ENCODE data around the gene PMFBP1. TPM values are rescaled to one million over a fixed set of nuclear protein-coding genes. Genes with fewer than 3 reads are reported as not detected.

PMFBP1 gene
- total RNA-seq, 1 experiment from 2014 or later: not detected

- H3K9me3 ChIP-seq: no peaks in the 10 kb centered on the region
- DNase-seq: peak; percentile 26
- no peak overlapping the region for H3K4me3 ChIP-seq
- no peaks in the 10 kb centered on the region for H3K27me3 ChIP-seq
- H3K36me3 ChIP-seq: no peaks in the 10 kb centered on the region
Observed at GRCh38 chr16:72124761-72125634, 47.0 kb downstream of the PMFBP1 start.

DNA sequence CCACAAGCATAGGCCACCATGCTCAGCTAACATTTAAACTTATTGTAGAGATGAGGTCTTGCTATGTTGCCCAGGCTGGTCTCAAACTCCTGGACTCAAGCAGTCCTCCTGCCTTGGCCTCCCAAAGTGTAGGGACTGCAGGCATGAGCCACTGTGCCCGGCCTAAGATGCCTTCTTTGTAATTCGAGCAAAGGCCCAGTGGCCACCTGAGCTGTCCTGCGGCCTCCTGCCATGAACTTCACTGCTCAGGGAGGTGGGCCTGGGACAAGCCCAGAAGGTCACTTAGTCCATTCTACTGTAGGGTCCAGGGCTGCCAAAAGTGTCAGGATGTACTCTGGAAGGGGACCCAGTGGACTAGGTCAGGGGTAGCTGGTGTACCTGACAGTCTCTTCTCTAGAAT is 47.8 kb downstream of the PMFBP1 start:
- H3K27me3 ChIP-seq: no peaks in the 10 kb centered on the region
- DNase-seq: no peak
- H3K4me3 ChIP-seq: no peak overlapping the region
- no peaks in the 10 kb centered on the region for H3K9me3 ChIP-seq
- H3K36me3 ChIP-seq: no peaks in the 10 kb centered on the region

- Histone ChIP-seq H3K36me3 (no peaks in the 10 kb centered on the region), H3K27me3 (no peaks in the 10 kb centered on the region), H3K4me3 (no peak overlapping the region), H3K9me3 (no peaks in the 10 kb centered on the region)
- DNase-seq: no peak
Observed at GRCh38 chr16:72123426-72123825, 48.5 kb downstream of the PMFBP1 start.

- H3K4me3 ChIP-seq: no peak overlapping the region
- DNase-seq: no peak
- no peaks in the 10 kb centered on the region for H3K27me3 ChIP-seq
Observed at GRCh38 chr16:72122916-72123315, 49.0 kb downstream of the PMFBP1 start.

DNA sequence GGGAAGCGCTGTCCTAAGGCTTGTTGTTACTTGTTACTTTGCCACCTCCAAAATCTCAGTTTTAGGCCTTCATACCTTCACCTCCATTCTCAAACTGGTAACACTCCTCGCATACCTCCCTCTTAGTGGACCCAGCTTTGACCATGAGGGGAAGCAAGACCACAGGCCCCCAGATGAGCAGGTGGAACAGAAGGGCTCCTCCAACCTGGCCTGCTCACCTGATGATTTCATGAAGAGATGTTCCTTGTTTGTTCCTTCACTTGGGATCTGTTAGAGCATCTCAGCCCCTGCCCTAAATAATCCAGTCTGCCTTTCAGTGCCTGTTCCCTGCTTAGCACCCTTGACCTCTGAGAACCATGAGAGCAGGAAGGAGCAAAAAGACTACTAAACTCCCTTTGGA is 49.6 kb downstream of the PMFBP1 start:
- H3K36me3 ChIP-seq: no peaks in the 10 kb centered on the region
- H3K4me3 ChIP-seq: no peak overlapping the region
- no peak for DNase-seq
- no peaks in the 10 kb centered on the region for H3K27me3 ChIP-seq
- H3K9me3 ChIP-seq: no peaks in the 10 kb centered on the region

More at GRCh38 chr16:72122916-72123315, 49.0 kb downstream of the PMFBP1 start:
- Histone ChIP-seq H3K9me3 (no peaks in the 10 kb centered on the region), H3K36me3 (no peaks in the 10 kb centered on the region)

- no peaks in the 10 kb centered on the region for H3K9me3 ChIP-seq
- no peak for DNase-seq
- no peaks in the 10 kb centered on the region for H3K27me3 ChIP-seq
- no peaks in the 10 kb centered on the region for H3K36me3 ChIP-seq
- no peak overlapping the region for H3K4me3 ChIP-seq
Observed at GRCh38 chr16:72120026-72120425, 51.9 kb downstream of the PMFBP1 start.

GRCh38 chr16:72113616-72113945 is 58.4 kb downstream of the PMFBP1 start:
- no peak for DNase-seq
- Histone ChIP-seq H3K9me3 (no peaks in the 10 kb centered on the region), H3K36me3 (no peaks in the 10 kb centered on the region; the same call in none of the 2 replicates), H3K4me3 (no peak overlapping the region), H3K27me3 (no peaks in the 10 kb centered on the region)

DNA sequence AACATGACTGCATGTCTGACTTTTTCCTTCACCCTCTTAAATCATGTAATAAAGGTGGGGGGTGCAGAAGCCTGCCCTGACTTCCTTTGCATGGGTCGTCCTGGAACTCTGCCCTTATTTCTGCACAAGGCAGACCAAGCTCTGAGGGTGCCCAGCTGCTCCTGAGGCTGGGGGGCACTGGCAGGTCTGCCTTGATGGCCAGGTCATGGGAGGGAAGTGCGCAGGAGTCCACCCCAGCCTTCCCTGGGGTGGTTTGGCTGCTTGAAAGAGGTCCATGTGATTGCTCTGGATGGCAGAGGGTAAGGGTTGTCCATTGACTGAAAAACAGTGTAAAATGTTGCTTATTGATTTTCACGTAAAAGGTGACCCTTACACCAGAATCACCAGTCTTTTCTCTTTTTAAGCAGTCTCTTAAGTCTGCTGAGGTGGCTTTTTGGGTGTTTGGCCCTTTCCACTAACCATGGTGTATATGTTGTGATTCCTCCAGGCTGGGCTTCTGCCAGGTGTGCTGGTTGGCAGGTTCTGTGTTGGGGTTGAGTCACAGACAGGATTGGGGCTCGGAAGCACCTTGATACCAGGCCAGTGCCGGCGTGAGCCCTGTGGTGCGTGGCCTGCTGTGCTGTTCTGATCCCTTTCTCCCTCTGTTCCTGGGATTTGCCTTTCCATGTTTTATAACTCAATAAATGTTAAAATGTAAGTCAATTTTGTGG is 58.9 kb downstream of the PMFBP1 start:
- H3K9me3 ChIP-seq: no peaks in the 10 kb centered on the region
- DNase-seq: no peak
- no peaks in the 10 kb centered on the region for H3K27me3 ChIP-seq
- H3K4me3 ChIP-seq: no peak overlapping the region
- no peaks in the 10 kb centered on the region; the same call in none of the 2 replicates for H3K36me3 ChIP-seq

- Histone ChIP-seq H3K36me3 (no peaks in the 10 kb centered on the region; the same call in none of the 2 replicates), H3K27me3 (no peaks in the 10 kb centered on the region), H3K9me3 (no peaks in the 10 kb centered on the region), H3K4me3 (no peak overlapping the region)
- no peak for DNase-seq
Observed at GRCh38 chr16:72112452-72112792, 59.5 kb downstream of the PMFBP1 start.

- no peak for DNase-seq
Observed at GRCh38 chr16:72111657-72112451, 60.1 kb downstream of the PMFBP1 start.

GRCh38 chr16:72110662-72111615 is 61.0 kb downstream of the PMFBP1 start:
- no peak for DNase-seq
- Histone ChIP-seq H3K9me3 (no peaks in the 10 kb centered on the region), H3K36me3 (no peaks in the 10 kb centered on the region; the same call in none of the 2 replicates), H3K27me3 (no peaks in the 10 kb centered on the region), H3K4me3 (no peak overlapping the region)

More at GRCh38 chr16:72111657-72112451, 60.1 kb downstream of the PMFBP1 start:
- no peaks in the 10 kb centered on the region; the same call in none of the 2 replicates for H3K36me3 ChIP-seq
- no peaks in the 10 kb centered on the region for H3K27me3 ChIP-seq
- H3K4me3 ChIP-seq: no peak overlapping the region
- H3K9me3 ChIP-seq: no peaks in the 10 kb centered on the region

DNA sequence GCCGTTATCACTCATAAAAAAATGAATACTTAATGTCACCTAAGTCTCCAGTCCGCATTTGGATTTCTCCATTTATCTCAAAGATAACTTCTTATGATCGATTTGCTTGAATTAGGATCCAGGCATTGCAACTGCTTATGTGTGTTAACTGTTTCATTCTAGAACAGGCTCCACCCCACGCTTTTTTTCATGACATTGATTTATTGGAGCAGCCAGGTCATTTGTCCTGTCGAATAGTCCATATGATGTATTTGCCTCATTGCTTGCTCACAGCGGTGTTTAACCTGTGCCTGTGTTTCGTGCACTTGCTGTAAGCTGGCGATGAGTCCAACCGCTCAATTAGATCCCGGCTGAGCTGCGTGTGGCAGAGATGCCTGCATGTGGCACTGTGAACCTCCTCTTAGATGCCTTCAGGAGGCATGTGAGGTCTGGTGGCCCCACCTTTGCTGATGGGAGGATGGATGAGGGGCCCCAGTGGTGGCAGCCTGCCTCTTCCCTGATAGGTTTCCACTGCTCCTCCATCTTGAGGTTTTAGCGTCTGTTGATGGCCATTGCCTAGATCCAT is 61.9 kb downstream of the PMFBP1 start:
- no peak for DNase-seq
- no peak overlapping the region for H3K4me3 ChIP-seq
- H3K9me3 ChIP-seq: no peaks in the 10 kb centered on the region
- no peaks in the 10 kb centered on the region; the same call in none of the 2 replicates for H3K36me3 ChIP-seq
- no peaks in the 10 kb centered on the region for H3K27me3 ChIP-seq

DNA sequence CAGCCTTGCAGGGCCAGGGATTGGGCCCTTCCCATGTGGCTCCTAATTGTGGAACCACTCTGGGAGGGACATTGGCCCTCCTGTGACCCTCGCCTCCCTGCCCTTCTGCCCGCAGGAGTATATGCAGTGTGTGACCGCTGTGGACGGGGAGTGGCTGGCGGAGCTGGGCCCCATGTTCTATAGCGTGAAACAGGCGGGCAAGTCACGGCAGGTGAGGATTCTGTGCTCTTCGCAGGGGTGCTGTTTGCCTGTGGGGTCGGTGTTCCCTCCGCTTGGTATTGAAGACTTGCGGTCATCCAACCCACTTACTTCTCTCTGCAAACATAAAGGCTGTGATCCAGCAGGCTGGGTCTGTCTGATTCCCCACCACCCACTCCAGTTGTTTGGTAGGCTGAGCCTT is 62.7 kb downstream of the PMFBP1 start:
- no peak overlapping the region for H3K4me3 ChIP-seq
- H3K9me3 ChIP-seq: no peaks in the 10 kb centered on the region
- H3K36me3 ChIP-seq: no peaks in the 10 kb centered on the region; the same call in none of the 2 replicates
- DNase-seq: no peak
- no peaks in the 10 kb centered on the region for H3K27me3 ChIP-seq

GRCh38 chr16:72108353-72109102 is 63.4 kb downstream of the PMFBP1 start:
- H3K9me3 ChIP-seq: no peaks in the 10 kb centered on the region
- H3K27me3 ChIP-seq: no peaks in the 10 kb centered on the region
- H3K36me3 ChIP-seq: no peaks in the 10 kb centered on the region; the same call in none of the 2 replicates
- H3K4me3 ChIP-seq: no peak overlapping the region
- no peak for DNase-seq

GRCh38 chr16:72107371-72107770 is 64.6 kb downstream of the PMFBP1 start:
- Histone ChIP-seq H3K4me3 (no peak overlapping the region), H3K36me3 (no peaks in the 10 kb centered on the region; the same call in none of the 2 replicates)

More at GRCh38 chr16:72107371-72107770, 64.6 kb downstream of the PMFBP1 start:
- Histone ChIP-seq H3K27me3 (no peaks in the 10 kb centered on the region), H3K9me3 (no peaks in the 10 kb centered on the region)
- DNase-seq: no peak
